ENCODE results near the gene UGT1A7. TPM values are rescaled to one million over a fixed set of nuclear protein-coding genes. Genes with fewer than 3 reads are reported as not detected.

Gene UGT1A7
- total RNA-seq, 6 donors from 2014 or later, result not detected

GRCh38 chr2:233676046-233676445, 5.7 kb upstream of the UGT1A7 start:
- H3K27ac ChIP-seq, result no peak overlapping the region
- H3K36me3 ChIP-seq, result no peaks in the 10 kb centered on the region
- H3K4me3 ChIP-seq, result no peak overlapping the region
- no peaks in the 10 kb centered on the region for H3K27me3 ChIP-seq
- DNase-seq, result no peak
- H3K4me1 ChIP-seq, result no peaks in the 10 kb centered on the region
- no peak for ATAC-seq (ENCODE audit: low FRiP score in 2 of 2)
- 82 to 91% methylated on average over 2 of the region's 2 CpGs for WGBS, 2 donors
- TF ChIP-seq EP300 (IDR thresholded peaks at IDR 0.05) (no peak), CTCF (IDR thresholded peaks at IDR 0.05) (no peak), POLR2A (IDR thresholded peaks at IDR 0.05) (no peak), POLR2AphosphoS5 (IDR thresholded peaks at IDR 0.05) (no peak)
- H3K9me3 ChIP-seq, result no peaks in the 10 kb centered on the region

GRCh38 chr2:233679196-233679595, 2.5 kb upstream of the UGT1A7 start:
- WGBS, 2 donors, result 69 to 77% methylated on average over 4 of the region's 4 CpGs
- no peaks in the 10 kb centered on the region for H3K4me1 ChIP-seq
- no peak for TF ChIP-seq POLR2A (IDR thresholded peaks at IDR 0.05)
- ATAC-seq (ENCODE audit: low FRiP score in 2 of 2), result no peak
- no peaks in the 10 kb centered on the region for H3K9me3 ChIP-seq
- no peaks in the 10 kb centered on the region for H3K36me3 ChIP-seq
- no peak for DNase-seq
- H3K27ac ChIP-seq, result no peak overlapping the region
- H3K27me3 ChIP-seq, result no peaks in the 10 kb centered on the region
- H3K4me3 ChIP-seq, result no peak overlapping the region

GRCh38 chr2:233680361-233681045, 1.2 kb upstream of the UGT1A7 start:
- H3K4me1 ChIP-seq, result no peaks in the 10 kb centered on the region
- no peaks in the 10 kb centered on the region for H3K9me3 ChIP-seq
- no peaks in the 10 kb centered on the region for H3K27me3 ChIP-seq
- ATAC-seq (ENCODE audit: low FRiP score in 2 of 2) (no peak), DNase-seq (no peak)
- 82 to 93% methylated on average over 4 of the region's 4 CpGs for WGBS, 2 donors
- H3K36me3 ChIP-seq, result no peaks in the 10 kb centered on the region
- H3K27ac ChIP-seq, result no peak overlapping the region
- H3K4me3 ChIP-seq, result no peak overlapping the region
- no peak for TF ChIP-seq POLR2AphosphoS5 (IDR thresholded peaks at IDR 0.05)
- no peak for TF ChIP-seq CTCF (IDR thresholded peaks at IDR 0.05)
- no peak for TF ChIP-seq POLR2A (IDR thresholded peaks at IDR 0.05)
- no peak for TF ChIP-seq EP300 (IDR thresholded peaks at IDR 0.05)

GRCh38 chr2:233684640-233685039, 2.9 kb downstream of the UGT1A7 start:
- WGBS, 2 donors, result 75 to 78% methylated on average over 1 of the region's 1 CpG
- no peaks in the 10 kb centered on the region for H3K36me3 ChIP-seq
- ATAC-seq (ENCODE audit: low FRiP score in 2 of 2), result no peak

GRCh38 chr2:233686928-233687327, 5.2 kb downstream of the UGT1A7 start:
- WGBS, 2 donors, result 72 to 78% methylated on average over 5 of the region's 5 CpGs
- no peak for DNase-seq
- Histone ChIP-seq H3K27me3 (no peaks in the 10 kb centered on the region), H3K9me3 (no peaks in the 10 kb centered on the region), H3K27ac (no peak overlapping the region), H3K4me3 (no peak overlapping the region), H3K36me3 (no peaks in the 10 kb centered on the region), H3K4me1 (no peaks in the 10 kb centered on the region)
- ATAC-seq (ENCODE audit: low FRiP score in 2 of 2), result no peak
- TF ChIP-seq POLR2A (IDR thresholded peaks at IDR 0.05) (no peak), CTCF (IDR thresholded peaks at IDR 0.05) (no peak), EP300 (IDR thresholded peaks at IDR 0.05) (no peak)

More at GRCh38 chr2:233684640-233685039, 2.9 kb downstream of the UGT1A7 start:
- TF ChIP-seq CTCF (IDR thresholded peaks at IDR 0.05) (no peak), POLR2AphosphoS5 (IDR thresholded peaks at IDR 0.05) (no peak)
- Histone ChIP-seq H3K27me3 (no peaks in the 10 kb centered on the region), H3K27ac (no peak overlapping the region), H3K9me3 (no peaks in the 10 kb centered on the region), H3K4me1 (no peaks in the 10 kb centered on the region), H3K4me3 (no peak overlapping the region)
- DNase-seq, result no peak
